Peyer's patch (tissue), 4 donors: Measurements from ENCODE around the gene IGFBP4.

Experiments
- CTCF ChIP-seq, 6 experiments: fragments of 450-650 bp in 4 of 6; fragments of 200-600 bp in 2 of 6; sonication (generic) in 1 of 6; IDR thresholded peaks; one replicate each; pipeline ENCODE4 v1.5.1; 2017 to 2019; ENCODE audit warnings: antibody characterized with exemption in 6 of 6, mild to moderate bottlenecking in 3 of 6, moderate library complexity in 1 of 6
- POLR2A ChIP-seq, 2 donors: fragments of 450-650 bp; IDR thresholded peaks; one replicate each; pipeline ENCODE4 v1.5.1; 2017; ENCODE audit warnings: antibody characterized with exemption in 2 of 2, mild to moderate bottlenecking in 2 of 2, moderate library complexity in 2 of 2

GRCh38 chr17:40416671-40417070 is 26.6 kb upstream of the IGFBP4 start:
- no peak for TF ChIP-seq CTCF (IDR thresholded peaks at IDR 0.05)
- TF ChIP-seq POLR2A (IDR thresholded peaks at IDR 0.05): no peak
